Astrocyte (in vitro differentiated cells and primary cell): ENCODE measurements around the gene TMTC3.

Source experiments
- CTCF ChIP-seq: IDR thresholded peaks from 2 replicates; pipeline ENCODE4 v1.5.1; 2011; ENCODE audit warnings: low read depth, mild to moderate bottlenecking, inconsistent platforms, low read length, moderate library complexity; ENCODE audit not compliant: insufficient read depth
- EZH2 ChIP-seq: IDR thresholded peaks from 2 replicates; pipeline ENCODE4 v1.6.1; 2012; ENCODE audit warnings: mild to moderate bottlenecking, low read length, inconsistent platforms; ENCODE audit not compliant: insufficient read depth

DNA sequence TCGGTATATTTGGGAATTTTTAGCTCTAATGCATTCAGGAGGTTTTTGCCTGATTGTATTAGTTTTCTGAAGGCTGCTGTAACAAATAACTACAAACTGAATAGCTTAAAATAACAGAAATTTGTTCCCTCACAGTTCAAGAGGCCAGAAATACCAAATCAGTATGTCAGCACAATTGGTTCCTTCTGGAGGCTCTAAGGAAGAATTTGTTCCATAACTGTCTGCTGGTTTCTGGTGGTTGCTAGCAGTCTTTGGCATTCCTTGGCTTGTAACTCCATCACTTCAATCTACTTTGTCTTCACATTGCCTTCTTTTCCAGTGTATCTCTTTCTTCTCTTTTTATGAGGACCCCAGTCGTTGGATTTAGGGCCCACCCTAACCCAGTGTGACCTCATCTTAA, 21.3 kb downstream of the TMTC3 start:
- TF ChIP-seq EZH2 (no peak), CTCF (no peak)
